Activated B cell treated with CpG ODN at 0.5 μM for 24 hours (primary cell): ENCODE data around the gene MRPL12. TPM values are rescaled to one million over a fixed set of nuclear protein-coding genes. Genes with fewer than 3 reads are reported as not detected.

ENCODE experiments used
- ATAC-seq: fragments of 200-7000 bp; cut with Tn5 transposase; one replicate; pipeline ENCODE4 v1.10.0; 2021; ENCODE audit warnings: low read depth, mild to moderate bottlenecking, moderate library complexity
- CTCF ChIA-PET: fragments of 350-600 bp; sonication (Branson Sonifier 250); formaldehyde crosslinking; loops from one replicate; lab custom pipeline; 2021; ENCODE audit warnings: antibody characterized with exemption; lab: Charles Lee
- POLR2A ChIA-PET: fragments of 350-600 bp; sonication (Branson Sonifier 250); formaldehyde crosslinking; loops from one replicate; lab custom pipeline; 2021; ENCODE audit warnings: antibody characterized with exemption; lab: Charles Lee
- DNase-seq: peaks from one replicate; pipeline ENCODE4 v3.0.0; 2022
- H3K27ac Mint-ChIP-seq: one replicate; pipeline ENCODE4 v1.8.0; 2020; ENCODE audit warnings: mixed read lengths
- H3K27me3 Mint-ChIP-seq: one replicate; pipeline ENCODE4 v1.8.0; 2021; ENCODE audit warnings: mixed read lengths
- H3K36me3 Mint-ChIP-seq: one replicate; pipeline ENCODE4 v1.8.0; 2021; ENCODE audit warnings: low read depth, mixed read lengths
- H3K4me1 Mint-ChIP-seq: one replicate; pipeline ENCODE4 v1.8.0; 2021; ENCODE audit warnings: mixed read lengths
- H3K4me3 Mint-ChIP-seq: one replicate; pipeline ENCODE4 v1.8.0; 2020; ENCODE audit warnings: mild to moderate bottlenecking, mixed read lengths
- H3K9me3 Mint-ChIP-seq: one replicate; pipeline ENCODE4 v1.8.0; 2020; ENCODE audit warnings: mixed read lengths
- intact Hi-C: fragments of 100-400 bp; cut with micrococcal nuclease; formaldehyde crosslinking; loops from one replicate; pipeline ENCODE4 v1.15.1; 2024
- total RNA-seq: library from RNA; stranded (reverse); gene quantifications from 2 replicates; pipeline ENCODE4 v1.2.3, GENCODE V29; 2022
- TF ChIP-seq, protein P1 (sequence below): fragments of 200-600 bp; IDR thresholded peaks from one replicate; pipeline ENCODE4 v1.8.0; 2022; ENCODE audit warnings: antibody characterized with exemption, mild to moderate bottlenecking

MRPL12 gene
- total RNA-seq, 1 donor from 2014 or later = 68.8 TPM

DNA sequence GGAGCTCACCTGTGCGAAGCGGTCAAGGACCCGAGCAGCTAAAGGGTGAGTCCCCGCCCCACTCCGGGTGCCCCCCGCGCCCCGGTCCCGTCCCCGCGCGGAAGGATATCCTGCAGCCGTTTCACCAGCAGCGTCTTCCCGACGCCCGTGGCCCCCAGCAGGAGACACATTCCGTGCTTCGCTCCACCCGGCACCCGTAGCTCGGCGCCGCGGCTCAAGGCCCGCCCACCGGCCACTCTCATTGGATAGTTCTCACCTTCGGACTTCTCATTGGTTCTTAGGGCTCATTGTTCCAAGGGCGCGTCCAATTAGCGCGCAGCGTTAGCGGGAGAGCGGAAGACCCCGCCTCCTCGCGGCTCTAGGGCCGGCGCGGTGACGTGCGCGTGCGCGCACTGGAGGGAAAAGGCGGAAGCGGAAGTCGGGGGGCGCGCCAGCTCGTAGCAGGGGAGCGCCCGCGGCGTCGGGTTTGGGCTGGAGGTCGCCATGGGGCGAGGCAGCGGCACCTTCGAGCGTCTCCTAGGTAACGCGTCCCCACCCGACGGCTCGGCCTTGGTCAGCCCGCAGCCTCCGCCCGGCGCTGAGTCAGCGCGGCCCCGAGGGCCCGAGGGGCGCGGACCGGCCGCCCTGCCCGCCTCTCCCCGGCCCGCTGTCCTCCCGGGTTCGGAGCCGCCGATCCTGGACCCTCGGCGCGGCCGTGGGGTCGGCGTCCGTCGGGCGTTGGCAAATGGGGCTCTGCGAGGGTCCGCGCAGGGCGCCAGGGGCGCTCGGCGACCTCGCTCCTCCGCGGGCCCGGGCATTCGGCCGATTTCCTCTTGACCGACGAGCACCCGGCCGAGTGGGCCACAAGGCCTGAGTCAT lies 19.4 kb upstream of the MRPL12 start, which contains the start of the genes ARL16 and HGS:
Gene ARL16 (minus strand): TSS at position 214 of the 858 bp plus-strand sequence. CDS start 44 bp downstream, at position 170.
Gene HGS (plus strand): TSS at position 428 of the 858 bp plus-strand sequence. CDS start 56 bp downstream, at position 484.
- ChIA-PET POLR2A (interaction anchor here (0.6 to 3.1 kb wide), 20 partner anchors 9 to 1229 kb away, joined by 3 to 39 read pairs (median 4); partner anchors contain the start of genes ARHGDIA, CCDC137, CEP131 and DUS1L), CTCF (interaction anchor here (0.9 to 1.8 kb wide), 3 partner anchors 11 to 19 kb away, joined by 3 to 5 read pairs (median 3); partner anchors contain the start of gene MRPL12)
- H3K27me3 Mint-ChIP-seq = no peaks in the 10 kb centered on the region
- peak within 1 kb of the TSS; percentile 95 for H3K4me3 Mint-ChIP-seq
- TF ChIP-seq, protein P1, sequence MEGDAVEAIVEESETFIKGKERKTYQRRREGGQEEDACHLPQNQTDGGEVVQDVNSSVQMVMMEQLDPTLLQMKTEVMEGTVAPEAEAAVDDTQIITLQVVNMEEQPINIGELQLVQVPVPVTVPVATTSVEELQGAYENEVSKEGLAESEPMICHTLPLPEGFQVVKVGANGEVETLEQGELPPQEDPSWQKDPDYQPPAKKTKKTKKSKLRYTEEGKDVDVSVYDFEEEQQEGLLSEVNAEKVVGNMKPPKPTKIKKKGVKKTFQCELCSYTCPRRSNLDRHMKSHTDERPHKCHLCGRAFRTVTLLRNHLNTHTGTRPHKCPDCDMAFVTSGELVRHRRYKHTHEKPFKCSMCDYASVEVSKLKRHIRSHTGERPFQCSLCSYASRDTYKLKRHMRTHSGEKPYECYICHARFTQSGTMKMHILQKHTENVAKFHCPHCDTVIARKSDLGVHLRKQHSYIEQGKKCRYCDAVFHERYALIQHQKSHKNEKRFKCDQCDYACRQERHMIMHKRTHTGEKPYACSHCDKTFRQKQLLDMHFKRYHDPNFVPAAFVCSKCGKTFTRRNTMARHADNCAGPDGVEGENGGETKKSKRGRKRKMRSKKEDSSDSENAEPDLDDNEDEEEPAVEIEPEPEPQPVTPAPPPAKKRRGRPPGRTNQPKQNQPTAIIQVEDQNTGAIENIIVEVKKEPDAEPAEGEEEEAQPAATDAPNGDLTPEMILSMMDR = no peak
- H3K27ac Mint-ChIP-seq = peak within 1 kb of the TSS; percentile 91
- peaks cover 34% of the 10 kb centered on the region for H3K4me1 Mint-ChIP-seq
- H3K9me3 Mint-ChIP-seq = no peaks in the 10 kb centered on the region
- ATAC-seq (peak; percentile 97), DNase-seq (peak; percentile 96)
- intact Hi-C loops = loop anchor here (1.0 to 5.0 kb wide), 5 partner anchors 18 to 773 kb away; partner anchors contain the start of genes CCDC137, MRPL12, NARF and NPLOC4
- peaks cover 44% of the 10 kb centered on the region for H3K36me3 Mint-ChIP-seq

DNA sequence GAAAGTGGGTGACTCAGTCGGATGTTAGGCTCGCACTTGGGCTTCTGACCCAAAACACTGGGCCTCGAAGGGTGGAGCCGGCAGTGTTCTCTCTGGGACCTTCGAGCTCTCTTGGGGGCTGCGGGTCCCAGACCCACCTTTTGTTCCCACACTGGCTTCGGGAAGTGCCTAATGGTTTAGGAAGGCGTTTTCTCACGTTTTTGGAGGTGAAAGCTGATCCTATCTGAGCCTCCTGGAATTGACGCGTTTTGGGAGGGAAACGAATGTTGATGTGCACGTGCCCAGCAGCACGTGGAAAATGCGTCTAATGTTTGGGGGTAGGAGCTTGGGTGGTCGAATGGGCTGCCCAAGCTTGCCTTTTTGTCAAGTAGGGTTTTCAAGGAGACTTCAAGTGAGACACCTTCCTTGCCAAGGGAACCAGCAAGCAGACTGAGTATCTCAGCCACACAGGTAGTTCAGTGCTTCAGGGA lies 18.7 kb upstream of the MRPL12 start:
- POLR2A ChIA-PET = interaction anchor here (1.1 to 3.1 kb wide), 10 partner anchors 9 to 446 kb away, joined by 3 to 39 read pairs (median 6); partner anchors contain the start of genes ARHGDIA, CCDC137, MRPL12 and NDUFAF8
- no peaks in the 10 kb centered on the region for H3K9me3 Mint-ChIP-seq
- ATAC-seq = no peak
- H3K4me3 Mint-ChIP-seq = peak overlapping the region; percentile 85
- H3K36me3 Mint-ChIP-seq = peaks cover 51% of the 10 kb centered on the region
- DNase-seq = no peak
- TF ChIP-seq, protein P1 = no peak
- intact Hi-C loops = loop anchor here (5.0 kb wide), 1 partner anchor 773 kb away; the partner anchor contains the start of gene NARF
- peaks cover 32% of the 10 kb centered on the region for H3K4me1 Mint-ChIP-seq
- peak overlapping the region; percentile 56 for H3K27ac Mint-ChIP-seq
- no peaks in the 10 kb centered on the region for H3K27me3 Mint-ChIP-seq
- CTCF ChIA-PET = interaction anchor here (1.8 kb wide), 1 partner anchor 19 kb away, joined by 5 read pairs; the partner anchor contains the start of gene MRPL12

DNA sequence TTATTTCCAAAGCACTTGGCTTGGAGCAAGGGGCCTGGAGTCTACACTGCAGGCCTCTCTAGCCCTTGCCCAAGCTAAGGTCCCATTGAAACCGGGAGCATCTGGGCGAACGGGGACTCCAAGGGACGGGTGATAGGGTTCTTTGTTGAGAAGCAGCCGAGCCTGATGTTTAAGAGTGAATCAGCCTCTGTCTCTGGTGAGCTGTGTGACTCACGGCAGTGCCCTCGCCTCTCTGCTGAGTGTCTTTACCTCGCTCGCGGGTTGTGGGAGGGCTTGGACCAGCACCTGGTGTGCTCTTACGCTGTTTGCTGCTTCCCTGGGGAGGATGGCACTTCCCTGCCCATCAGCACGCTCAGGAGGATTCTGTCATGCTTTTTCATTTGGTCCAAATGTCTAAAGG lies 18.1 kb upstream of the MRPL12 start:
- TF ChIP-seq, protein P1 = no peak
- peaks cover 54% of the 10 kb centered on the region for H3K36me3 Mint-ChIP-seq
- no peak for DNase-seq
- intact Hi-C loops = no loop called here
- CTCF ChIA-PET = no interaction called here
- peaks cover 32% of the 10 kb centered on the region for H3K4me1 Mint-ChIP-seq
- H3K27me3 Mint-ChIP-seq = no peaks in the 10 kb centered on the region
- H3K9me3 Mint-ChIP-seq = no peaks in the 10 kb centered on the region
- ATAC-seq = no peak
- H3K27ac Mint-ChIP-seq = no peak overlapping the region
- H3K4me3 Mint-ChIP-seq = peak overlapping the region; percentile 85
- POLR2A ChIA-PET = interaction anchor here (1.3 to 3.0 kb wide), 2 partner anchors 18 to 21 kb away, joined by 3 to 39 read pairs; partner anchors contain the start of gene MRPL12

DNA sequence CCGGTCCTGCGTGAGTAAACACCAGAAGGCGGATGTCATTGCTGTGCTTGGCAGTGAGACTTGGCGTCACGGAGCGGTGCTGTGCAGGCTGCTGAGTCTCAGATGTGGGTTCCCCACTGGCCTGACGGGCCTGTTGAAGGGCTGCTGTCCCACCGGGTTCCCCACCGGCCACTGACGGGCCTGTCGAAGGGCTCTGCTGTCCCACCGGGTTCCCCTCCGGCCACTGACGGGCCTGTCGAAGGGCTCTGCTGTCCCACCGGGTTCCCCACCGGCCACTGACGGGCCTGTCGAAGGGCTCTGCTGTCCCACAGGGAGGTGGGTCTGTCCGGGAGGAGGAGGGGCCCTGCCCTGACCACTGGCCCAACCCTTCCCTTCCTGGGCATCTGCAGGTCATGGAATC lies 16.6 kb upstream of the MRPL12 start:
- Mint-ChIP-seq H3K27me3 (no peaks in the 10 kb centered on the region), H3K36me3 (peaks cover 59% of the 10 kb centered on the region), H3K4me3 (no peak overlapping the region), H3K4me1 (peaks cover 32% of the 10 kb centered on the region), H3K9me3 (no peaks in the 10 kb centered on the region), H3K27ac (no peak overlapping the region)
- TF ChIP-seq, protein P1 = no peak
- ChIA-PET CTCF (no interaction called here), POLR2A (no interaction called here)
- DNase-seq (no peak), ATAC-seq (no peak)
- intact Hi-C loops = no loop called here
